K562 (cell line): Measurements from ENCODE around the gene NME4. TPM values are rescaled to one million over a fixed set of nuclear protein-coding genes. Genes with fewer than 3 reads are reported as not detected.
A peak's percentile ranks its signal among the peaks of the same experiment; 100 is the strongest.

Experiments
- ARHGAP35 ChIP-seq: fragments of 450-650 bp; IDR thresholded peaks from 2 replicates; pipeline ENCODE4 v1.6.1; 2018; ENCODE audit not compliant: partially characterized antibody
- CC2D1A ChIP-seq: fragments of 450-650 bp; IDR thresholded peaks from 2 replicates; pipeline ENCODE4 v1.6.1; 2017; ENCODE audit warnings: mild to moderate bottlenecking
- E2F6 ChIP-seq, 2 experiments: IDR thresholded peaks; 2 replicates each; pipeline ENCODE4 v1.6.1; 2011; ENCODE audit warnings: borderline replicate concordance in 1 of 2, control low read depth in 1 of 2, low read depth in 1 of 2, low read length in 1 of 2, mild to moderate bottlenecking in 1 of 2, mixed read lengths in 1 of 2, moderate library complexity in 1 of 2; ENCODE audit not compliant: insufficient read depth in 1 of 2, insufficient read length in 1 of 2, poor library complexity in 1 of 2, severe bottlenecking in 1 of 2; ENCODE audit errors: extremely low read depth in 1 of 2
- EP300 ChIP-seq: IDR thresholded peaks from 2 replicates; pipeline ENCODE4 v1.6.1; 2012; ENCODE audit warnings: low read length, improper control_type of control experiment
- EWSR1 ChIP-seq: fragments of 450-650 bp; IDR thresholded peaks from 2 replicates; pipeline ENCODE4 v1.6.1; 2018; ENCODE audit warnings: borderline replicate concordance, mild to moderate bottlenecking, low read depth, moderate library complexity; ENCODE audit not compliant: partially characterized antibody
- FOXP1 ChIP-seq: sonication (generic); formaldehyde crosslinking; IDR thresholded peaks from 2 replicates; pipeline ENCODE4 v1.8.0; 2022; ENCODE audit warnings: mild to moderate bottlenecking, missing genetic modification reagents
- HES1 ChIP-seq: fragments of 450-650 bp; IDR thresholded peaks from 2 replicates; pipeline ENCODE4 v1.6.1; 2016; ENCODE audit warnings: low read depth, mild to moderate bottlenecking, moderate library complexity
- HSF4 ChIP-seq: fragments of 250-450 bp; sonication (Bioruptor Pico); IDR thresholded peaks from 2 replicates; pipeline ENCODE4 v2.1.2; 2022; ENCODE audit warnings: mild to moderate bottlenecking, moderate library complexity, borderline replicate concordance
- KDM1A ChIP-seq, 2 experiments: fragments of 450-650 bp; IDR thresholded peaks; 2 replicates each; pipeline ENCODE4 v1.6.1; 2016; ENCODE audit warnings: mild to moderate bottlenecking in 2 of 2
- KLF16 ChIP-seq: IDR thresholded peaks from 2 replicates; pipeline ENCODE4 v1.6.1; 2016; ENCODE audit warnings: antibody characterized with exemption
- PML ChIP-seq: IDR thresholded peaks from 2 replicates; pipeline ENCODE4 v1.6.1; 2012; ENCODE audit warnings: low read length, inconsistent platforms
- RCOR1 ChIP-seq, 2 experiments: IDR thresholded peaks; 2 replicates each; pipeline ENCODE4 v1.6.1; 2012; ENCODE audit warnings: low read depth in 2 of 2, low read length in 2 of 2, borderline replicate concordance in 1 of 2, improper control_type of control experiment in 1 of 2
- SAFB2 ChIP-seq: fragments of 200-400 bp; formaldehyde crosslinking; IDR thresholded peaks from 2 replicates; pipeline ENCODE4 v1.6.1; 2018; ENCODE audit warnings: borderline replicate concordance, low read length, low read depth, moderate library complexity; ENCODE audit not compliant: severe bottlenecking
- SAP30 ChIP-seq: fragments of 200-600 bp; sonication (generic); IDR thresholded peaks from 2 replicates; pipeline ENCODE4 v1.6.1; 2012; ENCODE audit warnings: borderline replicate concordance, low read depth, mild to moderate bottlenecking, moderate library complexity, low read length, control low read depth, inconsistent platforms; ENCODE audit not compliant: insufficient read depth, poor library complexity, severe bottlenecking
- SIRT6 ChIP-seq: IDR thresholded peaks from one replicate; pipeline ENCODE4 v1.6.1; 2012; ENCODE audit warnings: low read depth, mild to moderate bottlenecking, control low read depth, inconsistent platforms, low read length, moderate library complexity
- SMARCE1 ChIP-seq: fragments of 450-650 bp; IDR thresholded peaks from 2 replicates; pipeline ENCODE4 v1.7.1; 2016; ENCODE audit warnings: mild to moderate bottlenecking
- TARDBP ChIP-seq: fragments of 450-650 bp; IDR thresholded peaks from 2 replicates; pipeline ENCODE4 v1.6.1; 2016
- TEAD4 ChIP-seq, 2 experiments: sonication (generic) in 1 of 2; formaldehyde crosslinking in 1 of 2; IDR thresholded peaks; 2 replicates each; pipeline versions ENCODE4 v1.6.1 to v1.8.0; 2012 to 2022; ENCODE audit warnings: borderline replicate concordance in 1 of 2, inconsistent platforms in 1 of 2, low read length in 1 of 2, mild to moderate bottlenecking in 1 of 2, missing genetic modification reagents in 1 of 2
- ZBTB5 ChIP-seq: fragments of 450-650 bp; IDR thresholded peaks from 2 replicates; pipeline ENCODE4 v1.6.1; 2017; ENCODE audit warnings: antibody characterized with exemption
- ZBTB7A ChIP-seq: IDR thresholded peaks from 2 replicates; pipeline ENCODE4 v1.6.1; 2011; ENCODE audit warnings: low read depth, mild to moderate bottlenecking, low read length, moderate library complexity, borderline replicate concordance; ENCODE audit not compliant: control insufficient read depth
- ZNF444 ChIP-seq: fragments of 250-450 bp; sonication (Bioruptor Pico); IDR thresholded peaks from 2 replicates; pipeline ENCODE4 v1.4.0; 2020; ENCODE audit warnings: mild to moderate bottlenecking, moderate library complexity
- ZNF740 ChIP-seq, 3 experiments: fragments of 200-800 bp in 1 of 3; sonication (Bioruptor generic) in 1 of 3; sonication (generic) in 1 of 3; formaldehyde crosslinking in 1 of 3; IDR thresholded peaks; 2 replicates each; pipeline versions ENCODE4 v1.6.1 to v1.8.0; 2016 to 2022; ENCODE audit warnings: mild to moderate bottlenecking in 2 of 3, missing compliant biosample characterization in 2 of 3, missing genetic modification characterization in 2 of 3, missing genetic modification reagents in 1 of 3
- ZNF76 ChIP-seq: fragments of 250-450 bp; sonication (Bioruptor Pico); IDR thresholded peaks from 2 replicates; pipeline ENCODE4 v1.4.0; 2020; ENCODE audit warnings: mild to moderate bottlenecking, moderate library complexity, borderline replicate concordance
- polyA plus RNA-seq, 8 experiments: library from polyadenylated mRNA; depleted of rRNA in 4 of 8; stranded (reverse) in 5 of 8; unstranded in 3 of 8; fragments of >200 nt; fragmentation: Nextera tagmentation in 2 of 8; fragmentation: Illumina TruSeq in 1 of 8; extraction: Ambion mirVana in 2 of 8; extraction: Trizol in 1 of 8; gene quantifications; 2 replicates each; pipeline versions ENCODE4 v1.2.1 to v1.2.3, GENCODE V29; 2011 to 2014; ENCODE audit warnings: inconsistent platforms in 1 of 8, missing spikeins in 1 of 8
- total RNA-seq, 7 experiments: library from RNA; depleted of rRNA in 6 of 7; stranded (reverse); fragments of >200 nt in 6 of 7; fragmentation: Illumina TruSeq in 2 of 7; extraction: Trizol in 2 of 7; gene quantifications; 2 replicates each; pipeline versions ENCODE4 v1.2.1 to v1.2.3, GENCODE V29; 2011 to 2021; ENCODE audit warnings: low replicate concordance in 1 of 7

The NME4 gene
- total and polyA plus RNA-seq, 9 of the 15 experiments (the other 6 are each of a cell fraction or from before 2014, with no cell fraction given) = 15.4 to 264 (median 139) TPM

GRCh38 chr16:396605-397004, 394 bp upstream of the NME4 start (continued):
- TF ChIP-seq ZBTB5 (peak; percentile 91), ZBTB7A (peak; percentile 25; the same call in 1 of the 2 replicates), PML (no peak), FOXP1 (CRISPR knock-in tag) (0 out of 2 replicates have a peak, but pooled peaks have one; percentile 68), ARHGAP35 (no peak), TARDBP (peak; percentile 65; the same call in 1 of the 2 replicates), SMARCE1 (no peak), KLF16 (no peak), HSF4 (CRISPR knock-in tag) (no peak), CC2D1A (peak; percentile 94), E2F6 (IDR thresholded peaks at IDR 0.05; ENCODE audit: borderline replicate concordance in 1 of 2, extremely low read depth in 1 of 2, insufficient read depth in 1 of 2, insufficient read length in 1 of 2, low read depth in 1 of 2, low read length in 1 of 2, poor library complexity in 1 of 2, severe bottlenecking in 1 of 2) (peak; percentile 87 to 96), TEAD4 (IDR thresholded peaks at IDR 0.05; ENCODE audit: low read length) (no peak), TEAD4 (CRISPR knock-in tag; IDR thresholded peaks at IDR 0.05; ENCODE audit: borderline replicate concordance) (no peak), SIRT6 (no peak), EP300 (peak; percentile 10; the same call in 1 of the 2 replicates), HES1 (no peak), ZNF444 (no peak), ZNF740 (CRISPR knock-in tag; IDR thresholded peaks at IDR 0.05) (0 out of 2 replicates have a peak, but pooled peaks have one; percentile 22), ZNF740 (tag; IDR thresholded peaks at IDR 0.05) (no peak), SAFB2 (no peak), KDM1A (IDR thresholded peaks at IDR 0.05) (peak; percentile 42 to 60; a peak in 2 of 4 replicates), SAP30 (peak; percentile 12), ZNF76 (CRISPR knock-in tag) (no peak), RCOR1 (IDR thresholded peaks at IDR 0.05; ENCODE audit: borderline replicate concordance in 1 of 2, low read depth in 2 of 2, low read length in 2 of 2) (peak in 1 of 2 experiments; percentile 51; a peak in 1 of 4 replicates), EWSR1 (no peak)
